ENCODE results near the gene PACS2.

The PACS2 gene

DNA sequence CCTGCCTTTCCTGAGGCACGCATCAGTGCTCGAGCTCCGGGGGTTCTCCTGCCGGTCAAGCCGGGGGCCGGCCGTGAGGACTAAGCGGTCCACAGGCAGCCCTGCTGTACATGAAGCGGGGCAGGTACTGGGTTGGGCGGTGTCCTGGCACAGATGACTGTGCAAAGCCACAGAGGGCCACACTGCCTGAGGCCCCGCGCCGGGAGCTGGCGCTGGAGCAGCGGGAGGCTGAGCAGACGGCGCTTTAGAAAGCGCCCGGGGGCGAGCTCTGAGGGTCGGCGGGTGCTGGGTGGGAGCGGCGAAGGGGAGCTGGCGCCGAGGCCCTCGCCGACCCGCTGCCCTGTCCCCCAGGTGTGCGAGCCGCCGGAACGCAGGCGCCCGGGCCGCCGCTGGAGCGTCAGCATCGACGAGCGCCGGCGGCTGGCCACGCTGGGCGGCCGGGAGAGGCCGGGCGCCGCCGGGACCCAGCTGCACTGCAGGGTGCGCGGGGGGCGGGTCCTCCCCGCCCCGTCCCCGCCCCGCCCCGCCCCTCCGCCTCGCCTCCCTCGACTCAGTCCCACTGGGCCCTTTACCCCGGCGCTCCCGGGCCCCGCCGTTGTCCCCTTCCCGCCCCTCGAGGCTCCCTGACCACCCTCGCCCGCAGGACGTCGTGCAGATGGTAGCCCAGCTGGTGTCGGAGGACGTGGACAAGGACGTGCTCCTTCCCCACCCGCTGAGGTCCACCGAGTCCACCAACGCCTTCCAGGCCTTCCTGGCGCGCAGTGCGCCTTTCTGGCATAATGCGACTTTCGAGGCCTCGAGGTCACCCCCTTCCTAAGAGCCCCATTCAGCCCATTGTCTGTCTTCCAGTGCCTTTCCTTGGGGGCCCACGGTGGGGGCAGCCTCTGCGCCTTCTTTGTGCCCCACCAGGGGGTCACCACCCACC, 96.7 kb downstream of the PACS2 start:
- H3K9ac ChIP-seq (ENCODE audit: low read depth, low read length, poor library complexity, severe bottlenecking), result no peak overlapping the region
- peaks cover 4% of the 10 kb centered on the region for H3K4me1 ChIP-seq (ENCODE audit: insufficient read depth, low read length, poor library complexity, severe bottlenecking)
- no peaks in the 10 kb centered on the region for H3K36me3 ChIP-seq (ENCODE audit: insufficient read depth, low read length)

DNA sequence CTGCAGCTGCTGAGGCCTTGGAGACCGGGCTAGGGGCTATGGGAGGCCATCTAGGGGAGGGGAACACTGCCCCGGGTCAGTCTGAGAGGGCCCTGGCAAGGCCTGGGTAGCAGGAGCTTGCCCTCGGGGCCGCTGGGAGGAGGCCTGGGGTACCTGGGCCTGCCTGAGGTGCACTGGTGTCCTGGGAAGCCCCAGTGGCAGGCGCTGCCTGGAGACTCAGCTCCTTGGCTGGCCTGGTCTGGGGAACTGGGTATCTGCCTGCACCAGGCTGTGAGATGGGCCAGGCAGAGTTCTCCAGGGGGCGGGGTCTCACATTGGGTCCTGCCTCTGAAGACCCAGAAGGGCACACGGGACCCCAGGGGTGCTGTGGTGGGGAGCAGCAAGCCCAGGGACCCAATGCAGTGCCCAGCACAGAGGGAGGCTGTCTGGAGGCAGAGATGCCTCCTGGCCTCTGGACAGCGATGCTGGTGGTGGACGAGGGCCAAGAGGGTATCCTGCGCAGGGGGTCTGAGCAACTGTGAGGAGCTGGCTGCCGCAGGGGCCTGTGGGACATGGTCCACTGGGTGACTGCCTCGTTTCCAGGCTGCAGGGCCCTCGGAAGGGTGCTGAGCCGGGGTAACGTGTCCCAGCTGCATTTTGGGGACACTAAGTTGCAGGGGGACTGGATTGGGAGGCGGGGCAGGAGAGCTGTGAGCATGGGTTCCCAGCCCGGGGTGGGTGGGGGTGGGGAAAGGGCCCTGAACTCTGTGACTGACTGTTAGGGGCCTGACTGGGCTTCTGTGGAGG, 97.6 kb downstream of the PACS2 start:
- H3F3A ChIP-seq (ENCODE audit: low read depth), result no peaks in the 10 kb centered on the region
- no peak overlapping the region for H3K4me3 ChIP-seq (ENCODE audit: low read length, poor library complexity, severe bottlenecking)
- no peaks in the 10 kb centered on the region for H3K9me2 ChIP-seq (replicated peaks; ENCODE audit: low read depth, low read length)
- no peaks in the 10 kb centered on the region for H3K9me3 ChIP-seq (ENCODE audit: insufficient read depth, low read depth, low read length)
- no peaks in the 10 kb centered on the region for H3K36me3 ChIP-seq (ENCODE audit: insufficient read depth, low read length)
- TF ChIP-seq, protein P1, sequence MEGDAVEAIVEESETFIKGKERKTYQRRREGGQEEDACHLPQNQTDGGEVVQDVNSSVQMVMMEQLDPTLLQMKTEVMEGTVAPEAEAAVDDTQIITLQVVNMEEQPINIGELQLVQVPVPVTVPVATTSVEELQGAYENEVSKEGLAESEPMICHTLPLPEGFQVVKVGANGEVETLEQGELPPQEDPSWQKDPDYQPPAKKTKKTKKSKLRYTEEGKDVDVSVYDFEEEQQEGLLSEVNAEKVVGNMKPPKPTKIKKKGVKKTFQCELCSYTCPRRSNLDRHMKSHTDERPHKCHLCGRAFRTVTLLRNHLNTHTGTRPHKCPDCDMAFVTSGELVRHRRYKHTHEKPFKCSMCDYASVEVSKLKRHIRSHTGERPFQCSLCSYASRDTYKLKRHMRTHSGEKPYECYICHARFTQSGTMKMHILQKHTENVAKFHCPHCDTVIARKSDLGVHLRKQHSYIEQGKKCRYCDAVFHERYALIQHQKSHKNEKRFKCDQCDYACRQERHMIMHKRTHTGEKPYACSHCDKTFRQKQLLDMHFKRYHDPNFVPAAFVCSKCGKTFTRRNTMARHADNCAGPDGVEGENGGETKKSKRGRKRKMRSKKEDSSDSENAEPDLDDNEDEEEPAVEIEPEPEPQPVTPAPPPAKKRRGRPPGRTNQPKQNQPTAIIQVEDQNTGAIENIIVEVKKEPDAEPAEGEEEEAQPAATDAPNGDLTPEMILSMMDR (conservative IDR thresholded peaks at IDR 0.05; ENCODE audit: low read length), result no peak
- no peak for TF ChIP-seq EZH2phosphoT487 (IDR thresholded peaks at IDR 0.05; ENCODE audit: borderline replicate concordance)
- H2AFZ ChIP-seq (ENCODE audit: low read length), result no peak overlapping the region
- no peaks in the 10 kb centered on the region for H3K27me3 ChIP-seq (ENCODE audit: insufficient read depth, low read length, poor library complexity, severe bottlenecking)
- H3K4me2 ChIP-seq (ENCODE audit: low read depth, low read length, poor library complexity, severe bottlenecking), result no peak overlapping the region
- H3K9ac ChIP-seq (ENCODE audit: low read depth, low read length, poor library complexity, severe bottlenecking), result no peak overlapping the region
- H4K20me1 ChIP-seq (ENCODE audit: insufficient read depth, low read length, poor library complexity, severe bottlenecking), result no peaks in the 10 kb centered on the region
- peaks cover 4% of the 10 kb centered on the region for H3K4me1 ChIP-seq (ENCODE audit: insufficient read depth, low read length, poor library complexity, severe bottlenecking)
- no peaks in the 10 kb centered on the region for H3K79me2 ChIP-seq (ENCODE audit: insufficient read depth, low read length)

More for the DNA sequence above, 96.7 kb downstream of the PACS2 start:
- Histone ChIP-seq H3F3A (ENCODE audit: low read depth) (no peaks in the 10 kb centered on the region), H3K4me3 (ENCODE audit: low read length, poor library complexity, severe bottlenecking) (no peak overlapping the region), H3K9me2 (replicated peaks; ENCODE audit: low read depth, low read length) (no peaks in the 10 kb centered on the region), H3K4me2 (ENCODE audit: low read depth, low read length, poor library complexity, severe bottlenecking) (no peak overlapping the region), H2AFZ (ENCODE audit: low read length) (no peak overlapping the region), H4K20me1 (ENCODE audit: insufficient read depth, low read length, poor library complexity, severe bottlenecking) (no peaks in the 10 kb centered on the region), H3K9me3 (ENCODE audit: insufficient read depth, low read depth, low read length) (no peaks in the 10 kb centered on the region), H3K79me2 (ENCODE audit: insufficient read depth, low read length) (no peaks in the 10 kb centered on the region), H3K27me3 (ENCODE audit: insufficient read depth, low read length, poor library complexity, severe bottlenecking) (no peaks in the 10 kb centered on the region)
- TF ChIP-seq EZH2phosphoT487 (IDR thresholded peaks at IDR 0.05; ENCODE audit: borderline replicate concordance), result no peak
- TF ChIP-seq, protein P1 (conservative IDR thresholded peaks at IDR 0.05; ENCODE audit: low read length), result no peak

DNA sequence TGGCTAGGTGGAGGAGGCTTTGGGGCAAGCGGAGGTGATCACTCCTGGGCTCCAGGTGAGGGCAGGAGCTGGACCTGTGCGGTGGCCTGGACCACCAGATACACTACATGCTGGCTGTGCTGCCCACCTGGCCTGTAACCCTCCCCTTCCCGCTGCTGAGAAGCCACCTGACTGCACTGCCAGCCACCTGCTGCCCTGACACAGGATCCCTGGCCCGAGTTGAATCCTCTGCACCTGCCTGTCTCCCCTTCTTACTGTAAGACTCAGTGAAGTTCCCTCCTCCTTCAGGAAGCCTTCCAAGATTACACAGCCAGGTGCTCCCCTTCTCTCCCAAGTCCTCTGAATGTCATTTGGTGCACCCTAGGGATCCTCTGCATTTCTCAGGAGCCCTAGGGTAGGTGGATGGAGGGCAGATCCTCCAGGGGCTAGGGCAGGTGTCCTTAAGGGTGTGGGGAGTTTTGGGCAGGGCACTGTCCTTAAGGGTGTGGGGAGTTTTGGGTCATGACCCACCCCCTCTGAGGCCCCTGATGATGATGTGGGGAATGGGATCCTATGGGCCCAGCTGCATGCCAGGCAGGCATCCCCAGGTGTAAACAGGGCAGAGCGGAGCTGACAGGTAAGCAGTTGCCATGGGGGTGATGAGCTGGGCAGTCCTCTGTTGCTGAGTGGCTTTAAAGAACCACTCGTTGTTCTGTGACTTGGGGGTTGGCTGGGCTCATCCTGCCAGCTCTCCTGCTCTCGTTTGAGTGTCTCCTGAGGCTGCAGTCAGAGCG, 98.4 kb downstream of the PACS2 start:
- H3F3A ChIP-seq (ENCODE audit: low read depth), result no peaks in the 10 kb centered on the region
- no peak overlapping the region for H3K4me3 ChIP-seq (ENCODE audit: low read length, poor library complexity, severe bottlenecking)
- H3K4me2 ChIP-seq (ENCODE audit: low read depth, low read length, poor library complexity, severe bottlenecking), result no peak overlapping the region
- H2AFZ ChIP-seq (ENCODE audit: low read length), result no peak overlapping the region
- no peaks in the 10 kb centered on the region for H4K20me1 ChIP-seq (ENCODE audit: insufficient read depth, low read length, poor library complexity, severe bottlenecking)
- H3K9me3 ChIP-seq (ENCODE audit: insufficient read depth, low read depth, low read length), result no peaks in the 10 kb centered on the region
- peaks cover 4% of the 10 kb centered on the region for H3K4me1 ChIP-seq (ENCODE audit: insufficient read depth, low read length, poor library complexity, severe bottlenecking)
- no peaks in the 10 kb centered on the region for H3K79me2 ChIP-seq (ENCODE audit: insufficient read depth, low read length)
- TF ChIP-seq, protein P1 (conservative IDR thresholded peaks at IDR 0.05; ENCODE audit: low read length), result no peak
- TF ChIP-seq EZH2phosphoT487 (IDR thresholded peaks at IDR 0.05; ENCODE audit: borderline replicate concordance), result no peak
- H3K36me3 ChIP-seq (ENCODE audit: insufficient read depth, low read length), result no peaks in the 10 kb centered on the region
- H3K27me3 ChIP-seq (ENCODE audit: insufficient read depth, low read length, poor library complexity, severe bottlenecking), result no peaks in the 10 kb centered on the region
- H3K9me2 ChIP-seq (replicated peaks; ENCODE audit: low read depth, low read length), result no peaks in the 10 kb centered on the region
- no peak overlapping the region for H3K9ac ChIP-seq (ENCODE audit: low read depth, low read length, poor library complexity, severe bottlenecking)
